ENCODE results near the gene GPAM. TPM values are rescaled to one million over a fixed set of nuclear protein-coding genes. Genes with fewer than 3 reads are reported as not detected.
"Not testable (repeated sequence)": the region's sequence is repeated elsewhere in the genome, so short reads cannot be mapped to it uniquely, and the experiment has no call there.

The GPAM gene
- total RNA-seq, 4 donors from 2014 or later, result 6.9 to 15.1 (median 10.9) TPM

DNA sequence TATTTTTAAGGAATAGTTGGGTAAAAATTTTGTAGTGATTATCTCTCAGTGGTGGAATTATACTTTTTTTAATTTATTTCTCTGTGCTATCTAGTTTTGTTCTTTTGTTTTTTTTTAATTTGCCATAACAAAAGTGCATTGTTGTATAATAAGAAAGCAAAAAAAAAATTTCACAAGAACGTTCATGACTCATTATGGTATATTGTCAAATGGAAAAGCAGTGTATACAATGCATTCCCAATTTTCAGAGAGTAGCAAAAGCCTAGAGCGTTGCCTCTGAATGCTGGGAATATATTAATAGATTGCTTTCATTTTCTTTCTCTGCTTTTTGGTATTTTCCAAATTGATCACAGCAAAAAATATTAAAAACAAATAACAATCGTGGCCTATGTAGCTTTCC lies 46.3 kb upstream of the GPAM start:
- no peak for TF ChIP-seq CTCF (IDR thresholded peaks at IDR 0.05)
- no peak for TF ChIP-seq POLR2A (IDR thresholded peaks at IDR 0.05)
- TF ChIP-seq POLR2AphosphoS5 (IDR thresholded peaks at IDR 0.05), result no peak
- TF ChIP-seq EP300 (IDR thresholded peaks at IDR 0.05), result no peak
- 57 to 81% methylated on average over 3 of the region's 3 CpGs for WGBS, 2 donors (ENCODE audit: low coverage in 1 of 2)
- H3K27ac ChIP-seq, result no peak overlapping the region
- ATAC-seq, result no peak
- H3K36me3 ChIP-seq, result no peaks in the 10 kb centered on the region
- no peaks in the 10 kb centered on the region for H3K4me1 ChIP-seq
- no peaks in the 10 kb centered on the region for H3K9me3 ChIP-seq
- no peak overlapping the region for H3K4me3 ChIP-seq
- H3K27me3 ChIP-seq, result peaks cover 4% of the 10 kb centered on the region

DNA sequence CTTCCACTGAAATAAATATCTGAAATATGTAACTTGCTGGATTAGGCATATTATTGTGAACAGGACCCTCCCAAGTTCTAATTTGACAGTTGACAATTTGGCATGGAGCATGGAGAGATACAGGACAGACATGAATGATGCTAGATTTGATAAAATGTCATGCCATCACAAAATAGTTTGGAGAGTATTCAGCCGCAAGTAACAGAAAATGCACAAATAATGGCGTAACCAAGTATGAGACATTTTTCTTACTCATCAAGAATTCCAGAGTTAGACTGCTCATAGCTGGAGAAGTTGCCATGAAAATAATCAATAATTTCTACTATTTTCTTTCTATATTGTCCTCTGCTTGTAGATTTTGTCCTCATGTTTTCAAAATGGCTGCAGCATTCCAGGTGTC lies 45.5 kb upstream of the GPAM start:
- 96 to 98% methylated on average over 2 of the region's 2 CpGs for WGBS, 2 donors (ENCODE audit: low coverage in 1 of 2)
- H3K27ac ChIP-seq, result no peak overlapping the region
- peaks cover 4% of the 10 kb centered on the region for H3K27me3 ChIP-seq
- H3K36me3 ChIP-seq, result no peaks in the 10 kb centered on the region
- TF ChIP-seq EP300 (IDR thresholded peaks at IDR 0.05) (no peak), POLR2AphosphoS5 (IDR thresholded peaks at IDR 0.05) (no peak), POLR2A (IDR thresholded peaks at IDR 0.05) (no peak), CTCF (IDR thresholded peaks at IDR 0.05) (no peak)
- H3K9me3 ChIP-seq, result no peaks in the 10 kb centered on the region
- no peak for ATAC-seq
- no peak overlapping the region for H3K4me3 ChIP-seq
- H3K4me1 ChIP-seq, result no peaks in the 10 kb centered on the region

- ATAC-seq, result not testable (repeated sequence)
- 83 to 90% methylated on average over 2 to 3 of the region's 3 CpGs for WGBS, 2 donors (ENCODE audit: low coverage in 1 of 2)
These were observed 45.0 kb upstream of the GPAM start for GRCh38 chr10:112228366-112229088.

DNA sequence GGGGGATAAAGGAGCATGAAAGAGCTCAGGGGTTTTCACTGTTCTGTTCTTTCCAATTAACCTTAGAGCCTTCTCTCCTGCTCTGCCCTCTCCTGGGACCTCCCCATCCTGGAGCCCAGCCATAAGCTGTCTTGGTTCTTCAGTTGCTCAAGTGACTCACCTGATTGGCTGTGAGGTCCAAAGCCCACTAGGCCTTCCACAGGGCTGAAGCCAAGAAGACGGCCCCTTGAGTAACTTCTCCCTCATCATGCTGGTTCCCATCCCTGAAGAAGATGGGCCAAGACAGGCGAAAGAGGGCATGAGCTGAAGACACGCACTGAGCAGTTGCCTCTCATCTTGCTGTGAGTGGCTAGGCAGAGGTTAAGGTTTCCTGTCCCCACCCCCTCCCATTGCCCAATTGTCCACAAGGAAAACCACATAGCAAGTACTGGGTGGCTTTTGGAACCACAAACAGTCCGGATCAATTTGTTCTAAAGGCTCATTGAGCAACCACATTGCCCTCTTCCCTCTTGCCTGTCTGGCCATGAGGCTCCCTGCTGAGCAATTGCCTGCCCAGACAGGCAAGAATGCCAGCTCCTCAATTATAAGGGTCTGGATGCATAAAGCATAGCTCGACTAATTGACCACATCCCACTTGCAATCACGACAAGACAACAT lies 43.9 kb upstream of the GPAM start:
- peaks cover 4% of the 10 kb centered on the region for H3K27me3 ChIP-seq
- no peak overlapping the region for H3K27ac ChIP-seq
- H3K4me3 ChIP-seq, result no peak overlapping the region
- no peak for ATAC-seq
- H3K36me3 ChIP-seq, result no peaks in the 10 kb centered on the region
- WGBS, 2 donors (ENCODE audit: low coverage in 1 of 2), result 60 to 78% methylated on average over 2 to 5 of the region's 6 CpGs
- no peaks in the 10 kb centered on the region for H3K4me1 ChIP-seq
- TF ChIP-seq EP300 (IDR thresholded peaks at IDR 0.05) (no peak), CTCF (IDR thresholded peaks at IDR 0.05) (no peak), POLR2AphosphoS5 (IDR thresholded peaks at IDR 0.05) (no peak), POLR2A (IDR thresholded peaks at IDR 0.05) (no peak)
- H3K9me3 ChIP-seq, result no peaks in the 10 kb centered on the region

More at GRCh38 chr10:112228366-112229088, 45.0 kb upstream of the GPAM start:
- not testable (repeated sequence) for H3K36me3 ChIP-seq, H3K9me3 ChIP-seq, H3K4me3 ChIP-seq, H3K27me3 ChIP-seq, H3K27ac ChIP-seq, H3K4me1 ChIP-seq

DNA sequence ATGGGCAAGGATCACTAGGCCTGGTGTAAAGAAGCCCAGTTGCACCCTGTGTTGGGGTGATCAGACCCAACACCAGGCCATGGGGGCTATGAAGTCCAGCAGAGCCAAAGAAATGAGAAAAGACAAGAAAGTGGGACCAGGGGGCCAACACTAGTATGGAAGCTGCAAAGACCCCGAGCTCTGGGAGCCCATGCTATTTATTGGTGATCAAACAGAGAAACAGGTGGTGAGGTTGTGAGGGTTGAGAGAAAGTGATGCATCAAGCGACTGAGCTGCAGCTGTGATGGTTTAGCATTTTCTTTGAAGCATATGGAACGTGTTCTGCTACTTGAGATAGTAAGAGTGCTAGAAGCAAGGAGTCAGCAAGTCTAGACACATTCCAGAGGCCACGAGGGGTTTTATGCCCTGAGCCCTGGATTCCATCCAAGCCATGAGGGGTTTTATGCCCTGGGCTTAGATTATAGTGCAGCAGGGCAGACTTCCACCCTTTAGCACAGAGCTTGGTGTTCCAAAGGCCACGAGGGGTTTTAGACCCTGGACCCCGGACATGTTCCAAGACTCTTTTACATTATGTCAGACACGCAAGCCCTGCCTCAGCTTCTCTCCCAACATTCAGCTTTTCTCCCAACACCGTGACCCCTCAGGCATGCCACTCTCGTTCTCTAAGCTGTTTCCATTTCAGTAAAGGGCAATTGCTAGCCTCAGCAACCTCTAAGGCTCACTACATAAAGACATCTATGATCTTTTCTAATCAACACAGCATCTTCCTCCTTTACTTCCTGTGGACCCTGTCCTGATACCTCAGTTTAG lies 43.1 kb upstream of the GPAM start:
- Histone ChIP-seq H3K4me1 (no peaks in the 10 kb centered on the region), H3K27me3 (peaks cover 4% of the 10 kb centered on the region), H3K36me3 (no peaks in the 10 kb centered on the region), H3K9me3 (no peaks in the 10 kb centered on the region), H3K27ac (no peak overlapping the region), H3K4me3 (no peak overlapping the region)
- 59 to 76% methylated on average over 3 to 9 of the region's 9 CpGs for WGBS, 2 donors (ENCODE audit: low coverage in 1 of 2)
- TF ChIP-seq EP300 (IDR thresholded peaks at IDR 0.05), result no peak
- no peak for TF ChIP-seq POLR2AphosphoS5 (IDR thresholded peaks at IDR 0.05)
- no peak for TF ChIP-seq CTCF (IDR thresholded peaks at IDR 0.05)
- no peak for TF ChIP-seq POLR2A (IDR thresholded peaks at IDR 0.05)
- no peak for ATAC-seq

Measured in gastroesophageal sphincter (tissue), 4 donors.